Activated CD8-positive, alpha-beta memory T cell treated with anti-CD3 and anti-CD28 coated beads, Interleukin-2, amount 50 U/mL, for 24 hours (primary cell): Measurements from ENCODE around the gene ABR.

Source experiments
- DNase-seq: peaks from one replicate; pipeline ENCODE4 v3.0.0-alpha.2; 2020; ENCODE audit errors: extremely low read depth

ABR gene

DNA sequence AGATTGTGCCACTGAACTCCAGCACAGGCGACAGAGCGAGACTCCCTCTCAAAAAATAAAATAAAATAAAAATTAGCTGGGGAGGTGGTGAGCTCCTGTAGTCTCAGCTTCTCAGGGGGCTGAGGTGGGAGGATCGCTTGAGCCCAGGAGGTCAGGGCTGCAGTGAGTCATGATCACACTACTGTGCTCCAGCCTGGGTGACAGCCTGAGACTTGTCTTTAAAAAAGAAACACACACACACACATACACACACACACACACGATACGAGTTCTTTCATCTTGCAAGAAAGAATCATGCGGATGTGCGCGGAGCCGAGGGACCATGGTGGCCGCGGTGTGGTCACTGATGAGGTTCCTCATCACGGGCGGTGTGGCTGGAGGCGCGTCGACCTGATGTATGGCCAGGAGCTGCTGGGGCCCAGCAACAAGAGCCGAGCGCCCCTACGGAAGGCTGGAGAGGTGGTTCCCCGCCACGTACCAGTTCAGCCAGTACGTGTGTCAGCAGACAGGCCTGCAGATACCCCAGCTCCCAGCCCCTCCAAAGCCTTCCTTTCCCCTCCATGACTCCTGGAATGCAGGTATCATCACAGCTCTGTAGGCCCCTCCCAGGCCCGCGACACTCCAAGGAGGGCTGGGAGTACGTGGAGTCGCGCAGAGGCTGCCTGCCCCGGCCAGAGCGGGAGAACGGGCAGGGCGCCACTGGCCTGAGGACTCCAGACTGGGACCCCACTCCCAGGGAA is 220.9 kb downstream of the ABR start:
- DNase-seq, result no peak

- no peak for DNase-seq
Measured at GRCh38 chr17:957856-958421, 221.8 kb downstream of the ABR start.

- DNase-seq, result no peak
Measured at GRCh38 chr17:956905-957304, 222.9 kb downstream of the ABR start.

DNA sequence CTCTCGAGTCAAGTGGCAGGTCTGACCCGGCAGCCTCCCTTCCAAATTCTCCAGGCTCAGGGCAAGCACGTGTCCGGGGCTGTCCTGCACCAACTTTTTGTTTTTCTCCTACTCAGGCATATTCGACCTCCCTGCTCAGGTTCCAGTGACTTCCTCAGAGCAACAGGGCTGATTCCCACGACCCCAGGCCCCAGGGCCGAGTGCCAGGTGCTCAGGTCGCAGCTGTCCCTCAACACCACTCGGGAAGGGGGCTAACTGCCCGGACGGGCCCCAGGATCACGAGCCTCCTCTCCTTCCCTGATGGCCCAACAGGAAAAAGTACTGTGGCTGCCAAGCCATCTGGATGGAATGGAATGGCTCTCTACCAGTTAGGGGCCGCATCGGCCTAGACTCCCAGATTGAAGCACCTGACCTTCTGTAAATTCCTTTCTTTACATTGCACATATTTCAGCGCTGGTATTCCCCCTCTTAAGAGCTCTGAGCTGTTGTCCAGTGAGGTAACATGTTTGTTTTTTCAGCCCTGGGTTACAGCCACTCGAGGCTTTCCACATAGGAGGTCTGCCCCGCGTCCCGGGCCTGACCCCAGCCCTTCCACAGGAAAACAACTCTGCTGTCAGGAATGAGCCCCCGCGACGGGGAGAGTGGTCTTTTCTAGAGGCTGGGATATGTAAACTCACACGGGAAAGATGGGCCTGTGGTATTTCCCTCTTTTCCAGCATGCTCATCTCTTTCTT is 225.2 kb downstream of the ABR start:
- DNase-seq, result no peak

- DNase-seq, result no peak
Measured at GRCh38 chr17:953767-954166, 226.0 kb downstream of the ABR start.
